ENCODE data around the gene MMP20.

DNA sequence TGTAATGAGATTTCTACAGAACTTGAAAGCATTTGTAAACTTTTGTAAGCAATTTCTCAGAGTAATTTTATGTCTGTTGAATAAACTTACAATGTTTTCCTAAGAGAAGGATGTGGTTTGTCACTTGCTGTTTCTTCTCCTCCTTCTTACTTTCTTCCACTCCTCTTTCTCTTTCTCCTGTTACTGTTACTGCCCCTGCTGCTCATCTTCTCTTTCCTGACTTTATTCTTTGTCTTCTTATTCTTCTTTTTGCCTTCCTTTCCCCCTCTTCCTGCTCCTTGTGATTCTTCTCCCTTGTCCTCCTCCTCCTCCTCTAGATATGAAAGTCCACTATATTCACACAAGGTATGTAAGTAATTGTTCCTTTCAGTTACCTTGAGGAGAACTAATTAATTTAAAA is 63.5 kb downstream of the MMP20 start:
- TF ChIP-seq, protein P1, sequence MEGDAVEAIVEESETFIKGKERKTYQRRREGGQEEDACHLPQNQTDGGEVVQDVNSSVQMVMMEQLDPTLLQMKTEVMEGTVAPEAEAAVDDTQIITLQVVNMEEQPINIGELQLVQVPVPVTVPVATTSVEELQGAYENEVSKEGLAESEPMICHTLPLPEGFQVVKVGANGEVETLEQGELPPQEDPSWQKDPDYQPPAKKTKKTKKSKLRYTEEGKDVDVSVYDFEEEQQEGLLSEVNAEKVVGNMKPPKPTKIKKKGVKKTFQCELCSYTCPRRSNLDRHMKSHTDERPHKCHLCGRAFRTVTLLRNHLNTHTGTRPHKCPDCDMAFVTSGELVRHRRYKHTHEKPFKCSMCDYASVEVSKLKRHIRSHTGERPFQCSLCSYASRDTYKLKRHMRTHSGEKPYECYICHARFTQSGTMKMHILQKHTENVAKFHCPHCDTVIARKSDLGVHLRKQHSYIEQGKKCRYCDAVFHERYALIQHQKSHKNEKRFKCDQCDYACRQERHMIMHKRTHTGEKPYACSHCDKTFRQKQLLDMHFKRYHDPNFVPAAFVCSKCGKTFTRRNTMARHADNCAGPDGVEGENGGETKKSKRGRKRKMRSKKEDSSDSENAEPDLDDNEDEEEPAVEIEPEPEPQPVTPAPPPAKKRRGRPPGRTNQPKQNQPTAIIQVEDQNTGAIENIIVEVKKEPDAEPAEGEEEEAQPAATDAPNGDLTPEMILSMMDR (IDR thresholded peaks at IDR 0.05) = no peak
- no peak for TF ChIP-seq POLR2A (IDR thresholded peaks at IDR 0.05)

All from heart left ventricle (tissue), 13 donors.